ENCODE measurements around the gene MARCKSL1.

MARCKSL1 gene

DNA sequence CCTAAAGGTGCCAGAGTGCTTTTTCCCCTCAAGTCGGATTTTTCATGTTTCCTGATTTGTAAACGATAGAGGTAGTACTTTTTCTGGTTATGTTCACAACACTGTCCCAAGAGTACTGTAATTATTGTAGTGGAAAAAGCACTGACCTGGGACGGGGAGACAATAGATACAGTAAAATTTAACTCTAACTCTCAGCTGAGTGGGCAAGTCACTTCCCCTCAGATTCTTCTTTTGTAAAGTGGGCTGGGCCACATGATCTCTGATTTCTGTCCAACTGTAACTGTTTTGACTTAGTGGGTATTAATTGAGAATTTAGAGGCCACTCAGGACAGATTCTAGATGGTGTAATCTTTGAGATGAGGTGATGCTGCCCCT, 19.1 kb downstream of the MARCKSL1 start:
- H3K9ac ChIP-seq: no peak overlapping the region
- no peaks in the 10 kb centered on the region for H3K4me1 ChIP-seq
- no peaks in the 10 kb centered on the region for H3K36me3 ChIP-seq (ENCODE audit: control insufficient read depth, insufficient read depth, low read length)

GRCh38 chr1:32311709-32312393, 24.2 kb downstream of the MARCKSL1 start:
- H3K79me2 ChIP-seq: peaks cover 5% of the 10 kb centered on the region
- no peak overlapping the region for H3K27ac ChIP-seq
- no peaks in the 10 kb centered on the region for H3K36me3 ChIP-seq (ENCODE audit: control insufficient read depth, insufficient read depth, low read length)
- H3K9me3 ChIP-seq (ENCODE audit: control insufficient read depth, low read length): no peaks in the 10 kb centered on the region
- H3K27me3 ChIP-seq (ENCODE audit: control insufficient read depth, insufficient read depth, low read length): no peaks in the 10 kb centered on the region
- H3K9ac ChIP-seq: no peak overlapping the region
- no peak overlapping the region for H2AFZ ChIP-seq
- H3K4me1 ChIP-seq: no peaks in the 10 kb centered on the region
- H3K4me2 ChIP-seq (ENCODE audit: low read length): no peak overlapping the region
- H3K4me3 ChIP-seq (ENCODE audit: low read depth, low read length): no peak overlapping the region
- no peak for TF ChIP-seq CTCF (IDR thresholded peaks at IDR 0.05)

More for the DNA sequence above, 19.1 kb downstream of the MARCKSL1 start:
- no peak for TF ChIP-seq CTCF (IDR thresholded peaks at IDR 0.05)
- Histone ChIP-seq H3K27ac (no peak overlapping the region), H2AFZ (no peak overlapping the region), H3K9me3 (ENCODE audit: control insufficient read depth, low read length) (no peaks in the 10 kb centered on the region), H3K79me2 (no peaks in the 10 kb centered on the region), H3K27me3 (ENCODE audit: control insufficient read depth, insufficient read depth, low read length) (no peaks in the 10 kb centered on the region), H3K4me2 (ENCODE audit: low read length) (no peak overlapping the region), H3K4me3 (ENCODE audit: low read depth, low read length) (no peak overlapping the region)

- Histone ChIP-seq H3K79me2 (peaks cover 5% of the 10 kb centered on the region), H3K36me3 (ENCODE audit: control insufficient read depth, insufficient read depth, low read length) (no peaks in the 10 kb centered on the region), H3K4me3 (ENCODE audit: low read depth, low read length) (no peak overlapping the region), H2AFZ (no peak overlapping the region), H3K9me3 (ENCODE audit: control insufficient read depth, low read length) (no peaks in the 10 kb centered on the region), H3K27me3 (ENCODE audit: control insufficient read depth, insufficient read depth, low read length) (no peaks in the 10 kb centered on the region), H3K9ac (no peak overlapping the region), H3K4me1 (no peaks in the 10 kb centered on the region), H3K27ac (no peak overlapping the region), H3K4me2 (ENCODE audit: low read length) (no peak overlapping the region)
- no peak for TF ChIP-seq CTCF (IDR thresholded peaks at IDR 0.05)
Observed at GRCh38 chr1:32309960-32310359, 26.1 kb downstream of the MARCKSL1 start.

DNA sequence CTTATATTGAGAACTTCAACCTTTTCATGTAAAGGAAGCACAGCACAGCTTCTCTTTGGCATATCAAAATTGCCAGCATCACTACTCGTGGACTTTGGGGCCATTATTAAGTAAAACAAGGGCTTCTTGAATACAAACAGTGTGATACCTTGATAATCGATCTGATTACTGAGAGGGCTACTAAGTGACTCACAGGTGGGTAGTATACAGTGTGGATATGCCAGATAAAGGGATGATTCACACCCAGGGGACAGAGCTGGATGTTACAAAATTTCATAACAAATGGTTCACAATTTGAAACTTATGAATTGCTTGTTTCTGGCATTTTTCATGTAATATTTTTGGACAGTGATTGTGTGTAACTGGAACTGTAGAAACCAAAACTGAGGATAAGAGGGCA, 28.7 kb downstream of the MARCKSL1 start:
- no peak overlapping the region for H2AFZ ChIP-seq
- no peak overlapping the region for H3K27ac ChIP-seq
- no peaks in the 10 kb centered on the region for H3K9me3 ChIP-seq (ENCODE audit: control insufficient read depth, low read length)
- peaks cover 5% of the 10 kb centered on the region for H3K79me2 ChIP-seq
- no peak overlapping the region for H3K4me2 ChIP-seq (ENCODE audit: low read length)
- H3K36me3 ChIP-seq (ENCODE audit: control insufficient read depth, insufficient read depth, low read length): no peaks in the 10 kb centered on the region
- no peaks in the 10 kb centered on the region for H3K27me3 ChIP-seq (ENCODE audit: control insufficient read depth, insufficient read depth, low read length)
- no peak for TF ChIP-seq CTCF (IDR thresholded peaks at IDR 0.05)
- H3K4me1 ChIP-seq: no peaks in the 10 kb centered on the region
- H3K4me3 ChIP-seq (ENCODE audit: low read depth, low read length): no peak overlapping the region
- no peak overlapping the region for H3K9ac ChIP-seq

- no peak overlapping the region for H3K9ac ChIP-seq
- H3K4me1 ChIP-seq: no peaks in the 10 kb centered on the region
Observed at GRCh38 chr1:32305310-32305709, 30.7 kb downstream of the MARCKSL1 start.

More at GRCh38 chr1:32305310-32305709, 30.7 kb downstream of the MARCKSL1 start:
- no peaks in the 10 kb centered on the region for H3K36me3 ChIP-seq (ENCODE audit: control insufficient read depth, insufficient read depth, low read length)
- H3K27ac ChIP-seq: no peak overlapping the region
- peaks cover 5% of the 10 kb centered on the region for H3K79me2 ChIP-seq
- H3K4me2 ChIP-seq (ENCODE audit: low read length): no peak overlapping the region
- H3K4me3 ChIP-seq (ENCODE audit: low read depth, low read length): no peak overlapping the region
- TF ChIP-seq CTCF (IDR thresholded peaks at IDR 0.05): no peak
- no peaks in the 10 kb centered on the region for H3K27me3 ChIP-seq (ENCODE audit: control insufficient read depth, insufficient read depth, low read length)
- H2AFZ ChIP-seq: no peak overlapping the region
- H3K9me3 ChIP-seq (ENCODE audit: control insufficient read depth, low read length): no peaks in the 10 kb centered on the region

Data from parathyroid adenoma (tissue), 2 donors.